ENCODE measurements around the gene OSBPL3. TPM values are rescaled to one million over a fixed set of nuclear protein-coding genes. Genes with fewer than 3 reads are reported as not detected.

Gene OSBPL3
- total RNA-seq, 1 donor from 2014 or later: 8.0 TPM

GRCh38 chr7:24920451-24921361 is 59.3 kb downstream of the OSBPL3 start:
- H3K4me1 Mint-ChIP-seq: peaks cover 19% of the 10 kb centered on the region
- no peaks in the 10 kb centered on the region for H3K27me3 Mint-ChIP-seq (ENCODE audit: insufficient read depth, low read depth)
- H3K4me2 ChIP-seq: no peak overlapping the region
- H3K9me3 Mint-ChIP-seq: no peaks in the 10 kb centered on the region
- no peak overlapping the region for H3K9ac ChIP-seq
- no peak for DNase-seq (ENCODE audit: low spot score)
- no peak overlapping the region for H3K4me3 ChIP-seq
- H3K36me3 Mint-ChIP-seq: peaks cover 3% of the 10 kb centered on the region
- no peak overlapping the region for H2AFZ ChIP-seq (replicated peaks)
- no peaks in the 10 kb centered on the region for H3K79me2 ChIP-seq (ENCODE audit: low read depth)
- H3F3A ChIP-seq (ENCODE audit: low read depth): no peaks in the 10 kb centered on the region
- H3K27ac ChIP-seq: no peak overlapping the region
- no peaks in the 10 kb centered on the region for H3K27me3 ChIP-seq
- no peaks in the 10 kb centered on the region for H3K36me3 ChIP-seq
- H3K4me3 Mint-ChIP-seq: no peak overlapping the region
- no peak overlapping the region for H3K27ac Mint-ChIP-seq
- H3K4me1 ChIP-seq: peaks cover 20% of the 10 kb centered on the region
- H3K9me3 ChIP-seq (ENCODE audit: low read depth): no peaks in the 10 kb centered on the region
- no peaks in the 10 kb centered on the region for H4K20me1 ChIP-seq (ENCODE audit: low read depth)
- TF ChIP-seq CTCF (IDR thresholded peaks at IDR 0.05) (no peak), EZH2phosphoT487 (IDR thresholded peaks at IDR 0.05) (no peak), EZH2 (IDR thresholded peaks at IDR 0.05) (no peak)

- Histone ChIP-seq H3K36me3 (no peaks in the 10 kb centered on the region), H3K4me1 (peaks cover 20% of the 10 kb centered on the region), H2AFZ (replicated peaks) (no peak overlapping the region), H3K9ac (no peak overlapping the region), H3K79me2 (ENCODE audit: low read depth) (no peaks in the 10 kb centered on the region), H4K20me1 (ENCODE audit: low read depth) (no peaks in the 10 kb centered on the region), H3K9me3 (ENCODE audit: low read depth) (no peaks in the 10 kb centered on the region), H3F3A (ENCODE audit: low read depth) (no peaks in the 10 kb centered on the region), H3K4me3 (no peak overlapping the region), H3K4me2 (no peak overlapping the region), H3K27ac (no peak overlapping the region), H3K27me3 (no peaks in the 10 kb centered on the region)
- Mint-ChIP-seq H3K27me3 (ENCODE audit: insufficient read depth, low read depth) (no peaks in the 10 kb centered on the region), H3K27ac (no peak overlapping the region), H3K4me3 (no peak overlapping the region), H3K9me3 (no peaks in the 10 kb centered on the region), H3K36me3 (peaks cover 3% of the 10 kb centered on the region), H3K4me1 (peaks cover 19% of the 10 kb centered on the region)
- TF ChIP-seq EZH2phosphoT487 (IDR thresholded peaks at IDR 0.05) (no peak), CTCF (IDR thresholded peaks at IDR 0.05) (no peak), EZH2 (IDR thresholded peaks at IDR 0.05) (no peak)
- no peak for DNase-seq (ENCODE audit: low spot score)
These were observed 62.3 kb downstream of the OSBPL3 start for GRCh38 chr7:24917510-24918239.

GRCh38 chr7:24916463-24917040 is 63.4 kb downstream of the OSBPL3 start:
- Histone ChIP-seq H3K4me1 (peaks cover 16% of the 10 kb centered on the region), H3K4me3 (no peak overlapping the region), H3F3A (ENCODE audit: low read depth) (no peaks in the 10 kb centered on the region), H3K36me3 (no peaks in the 10 kb centered on the region), H3K9ac (no peak overlapping the region), H3K27ac (no peak overlapping the region), H3K4me2 (no peak overlapping the region), H3K79me2 (ENCODE audit: low read depth) (no peaks in the 10 kb centered on the region), H3K27me3 (no peaks in the 10 kb centered on the region), H3K9me3 (ENCODE audit: low read depth) (no peaks in the 10 kb centered on the region), H2AFZ (replicated peaks) (no peak overlapping the region), H4K20me1 (ENCODE audit: low read depth) (no peaks in the 10 kb centered on the region)
- peaks cover 3% of the 10 kb centered on the region for H3K36me3 Mint-ChIP-seq
- TF ChIP-seq EZH2phosphoT487 (IDR thresholded peaks at IDR 0.05): no peak
- TF ChIP-seq CTCF (IDR thresholded peaks at IDR 0.05): no peak
- TF ChIP-seq EZH2 (IDR thresholded peaks at IDR 0.05): no peak
- no peak overlapping the region for H3K4me3 Mint-ChIP-seq
- no peak for DNase-seq (ENCODE audit: low spot score)
- no peaks in the 10 kb centered on the region for H3K9me3 Mint-ChIP-seq
- H3K27me3 Mint-ChIP-seq (ENCODE audit: insufficient read depth, low read depth): no peaks in the 10 kb centered on the region
- no peak overlapping the region for H3K27ac Mint-ChIP-seq
- H3K4me1 Mint-ChIP-seq: peaks cover 7% of the 10 kb centered on the region

Data from neural progenitor cell (in vitro differentiated cells).